Effector memory CD4-positive, alpha-beta T cell (primary cell): Measurements from ENCODE around the gene XYLT1.
A peak's percentile ranks its signal among the peaks of the same experiment; 100 is the strongest.

Experiments
- DNase-seq, 3 donors: peaks; one replicate each; pipeline ENCODE4 v3.0.0-alpha.2; 2020
- H3K27ac ChIP-seq: 2 replicates; pipeline ENCODE4 v1.7.0; 2013; ENCODE audit warnings: mild to moderate bottlenecking, low read length, moderate library complexity; ENCODE audit not compliant: insufficient read depth, poor library complexity, severe bottlenecking
- H3K27me3 ChIP-seq: replicated peaks from 2 replicates; pipeline ENCODE4 v1.7.0; 2013; ENCODE audit warnings: mild to moderate bottlenecking, low read length; ENCODE audit not compliant: insufficient read depth, control insufficient read depth, poor library complexity, severe bottlenecking
- H3K36me3 ChIP-seq: 2 replicates; pipeline ENCODE4 v1.7.0; 2013; ENCODE audit warnings: mild to moderate bottlenecking, low read length, moderate library complexity; ENCODE audit not compliant: control insufficient read depth, insufficient read depth
- H3K4me1 ChIP-seq: 2 replicates; pipeline ENCODE4 v1.7.0; 2013; ENCODE audit warnings: low read length, mild to moderate bottlenecking; ENCODE audit not compliant: control insufficient read depth, insufficient read depth, poor library complexity, severe bottlenecking
- H3K4me3 ChIP-seq: 2 replicates; pipeline ENCODE4 v1.7.0; 2013; ENCODE audit warnings: low read length, low read depth, mild to moderate bottlenecking; ENCODE audit not compliant: insufficient read depth, poor library complexity, severe bottlenecking
- H3K9me3 ChIP-seq: 2 replicates; pipeline ENCODE4 v1.7.0; 2013; ENCODE audit warnings: mild to moderate bottlenecking, low read length, moderate library complexity; ENCODE audit not compliant: control insufficient read depth

Gene XYLT1

GRCh38 chr16:17369421-17370222 is 101.1 kb downstream of the XYLT1 start:
- no peaks in the 10 kb centered on the region for H3K27me3 ChIP-seq
- DNase-seq, result peak; percentile 59 to 73 (median 62)
- no peaks in the 10 kb centered on the region for H3K9me3 ChIP-seq
- peak overlapping the region; percentile 23 for H3K4me3 ChIP-seq
- H3K36me3 ChIP-seq, result no peaks in the 10 kb centered on the region
- H3K27ac ChIP-seq, result peak overlapping the region; percentile 81
- peaks cover 69% of the 10 kb centered on the region for H3K4me1 ChIP-seq

DNA sequence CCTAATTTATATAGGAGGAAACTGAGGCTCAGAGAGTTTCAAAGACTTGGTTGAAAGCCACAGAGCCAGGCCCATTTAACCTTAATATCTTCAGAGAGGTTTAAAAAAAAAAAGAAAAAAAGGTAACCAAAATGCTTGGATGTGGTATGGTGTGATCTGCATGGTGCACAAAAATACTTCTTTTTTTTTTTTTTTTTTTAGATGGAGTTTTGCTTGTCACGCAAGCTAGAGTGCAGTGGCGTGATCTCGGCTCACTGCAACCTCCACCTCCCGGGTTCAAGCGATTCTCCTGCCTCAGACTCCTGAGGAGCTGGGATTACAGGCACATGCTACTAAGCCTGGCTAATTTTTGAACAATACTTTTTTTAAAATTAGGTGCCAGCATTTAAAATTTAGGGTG is 101.8 kb downstream of the XYLT1 start:
- H3K4me3 ChIP-seq, result peak overlapping the region; percentile 23
- no peak for DNase-seq
- no peaks in the 10 kb centered on the region for H3K36me3 ChIP-seq
- H3K27me3 ChIP-seq, result no peaks in the 10 kb centered on the region
- H3K4me1 ChIP-seq, result peaks cover 74% of the 10 kb centered on the region
- no peaks in the 10 kb centered on the region for H3K9me3 ChIP-seq
- H3K27ac ChIP-seq, result peak overlapping the region; percentile 81

GRCh38 chr16:17368446-17368845 is 102.3 kb downstream of the XYLT1 start:
- Histone ChIP-seq H3K27ac (peak overlapping the region; percentile 81), H3K27me3 (no peaks in the 10 kb centered on the region), H3K36me3 (no peaks in the 10 kb centered on the region), H3K4me3 (no peak overlapping the region), H3K9me3 (no peaks in the 10 kb centered on the region), H3K4me1 (peaks cover 79% of the 10 kb centered on the region)
- no peak for DNase-seq

- Histone ChIP-seq H3K27ac (peak overlapping the region; percentile 81), H3K27me3 (no peaks in the 10 kb centered on the region), H3K4me3 (no peak overlapping the region), H3K36me3 (no peaks in the 10 kb centered on the region), H3K9me3 (no peaks in the 10 kb centered on the region), H3K4me1 (peaks cover 84% of the 10 kb centered on the region)
- no peak for DNase-seq
Measured at GRCh38 chr16:17367923-17368322, 102.8 kb downstream of the XYLT1 start.

DNA sequence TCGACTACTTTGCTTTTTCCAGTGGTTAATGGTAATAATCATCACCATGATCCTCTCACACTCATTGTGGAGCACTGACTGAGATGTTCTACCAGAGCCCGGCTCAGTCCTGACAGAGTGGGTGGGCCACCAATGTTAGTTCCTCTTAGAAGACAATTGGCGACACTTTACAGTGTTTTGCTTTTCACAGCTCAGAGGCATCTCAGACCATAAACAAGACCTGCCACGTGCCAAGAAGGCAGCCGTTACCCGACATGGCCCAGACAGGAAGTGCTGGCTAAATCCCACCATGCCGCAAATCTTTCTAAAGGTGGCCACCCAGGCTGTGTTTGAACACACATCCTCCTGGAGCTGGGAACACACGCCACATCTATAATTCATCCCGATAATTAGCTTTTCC is 103.7 kb downstream of the XYLT1 start:
- peaks cover 89% of the 10 kb centered on the region for H3K4me1 ChIP-seq
- DNase-seq, result no peak
- no peaks in the 10 kb centered on the region for H3K9me3 ChIP-seq
- H3K27me3 ChIP-seq, result no peaks in the 10 kb centered on the region
- no peak overlapping the region for H3K4me3 ChIP-seq
- peak overlapping the region; percentile 81 for H3K27ac ChIP-seq
- H3K36me3 ChIP-seq, result no peaks in the 10 kb centered on the region

DNA sequence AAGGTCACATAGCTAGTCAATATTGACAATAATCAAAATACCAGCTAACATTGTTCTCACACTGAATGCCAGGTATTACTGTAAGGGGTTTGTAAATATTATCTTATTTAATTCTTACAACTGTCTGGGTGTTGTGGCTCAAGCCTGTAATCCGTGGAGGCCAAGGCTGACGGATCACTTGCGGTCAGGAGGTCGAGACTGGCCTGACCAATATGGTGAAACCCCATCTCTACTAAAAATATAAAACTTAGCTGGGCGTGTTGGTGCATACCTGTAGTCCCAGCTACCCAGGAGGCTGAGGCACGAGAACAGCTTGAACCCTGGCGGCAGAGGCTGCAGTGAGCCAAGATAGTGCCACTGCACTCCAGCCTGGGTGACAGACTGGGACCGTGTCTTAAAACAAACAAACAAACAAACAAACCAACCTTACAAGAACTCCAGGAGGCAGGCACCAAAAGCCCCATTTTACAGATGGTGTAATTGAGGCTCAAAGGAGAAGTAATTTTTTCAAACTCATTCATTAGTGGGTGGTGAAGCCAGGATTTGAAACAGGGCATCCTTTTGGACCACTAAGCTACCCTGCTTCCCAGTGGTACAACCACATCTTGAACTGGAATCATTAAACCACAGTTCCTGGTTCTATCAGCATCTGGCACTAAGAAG is 104.3 kb downstream of the XYLT1 start:
- Histone ChIP-seq H3K4me1 (peaks cover 88% of the 10 kb centered on the region), H3K9me3 (no peaks in the 10 kb centered on the region), H3K27ac (peak overlapping the region; percentile 81), H3K36me3 (no peaks in the 10 kb centered on the region), H3K4me3 (no peak overlapping the region), H3K27me3 (no peaks in the 10 kb centered on the region)
- no peak for DNase-seq

GRCh38 chr16:17365591-17366298 is 105.0 kb downstream of the XYLT1 start:
- peaks cover 88% of the 10 kb centered on the region for H3K4me1 ChIP-seq
- no peaks in the 10 kb centered on the region for H3K9me3 ChIP-seq
- no peak overlapping the region for H3K4me3 ChIP-seq
- H3K27me3 ChIP-seq, result no peaks in the 10 kb centered on the region
- H3K27ac ChIP-seq, result peak overlapping the region; percentile 97
- no peak for DNase-seq
- no peaks in the 10 kb centered on the region for H3K36me3 ChIP-seq

DNA sequence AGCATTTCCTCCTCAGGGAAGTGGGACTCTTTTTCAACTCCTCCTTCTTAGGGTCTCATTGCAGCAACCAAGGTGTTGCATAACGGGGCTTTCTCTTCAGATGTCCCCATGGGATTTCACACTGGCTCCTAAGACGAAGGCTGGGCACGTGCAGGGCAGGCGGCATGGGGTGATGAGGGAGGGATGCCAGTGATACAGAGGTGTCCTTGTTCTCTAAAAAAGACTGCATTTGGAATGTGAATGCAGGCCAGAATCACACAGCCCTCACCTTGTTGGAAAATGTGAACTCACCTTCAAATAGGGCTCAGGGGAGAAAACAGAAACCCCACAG is 105.6 kb downstream of the XYLT1 start:
- no peak for DNase-seq
- peak overlapping the region; percentile 97 for H3K27ac ChIP-seq
- no peaks in the 10 kb centered on the region for H3K36me3 ChIP-seq
- H3K4me3 ChIP-seq, result no peak overlapping the region
- peaks cover 88% of the 10 kb centered on the region for H3K4me1 ChIP-seq
- no peaks in the 10 kb centered on the region for H3K9me3 ChIP-seq
- H3K27me3 ChIP-seq, result no peaks in the 10 kb centered on the region

DNA sequence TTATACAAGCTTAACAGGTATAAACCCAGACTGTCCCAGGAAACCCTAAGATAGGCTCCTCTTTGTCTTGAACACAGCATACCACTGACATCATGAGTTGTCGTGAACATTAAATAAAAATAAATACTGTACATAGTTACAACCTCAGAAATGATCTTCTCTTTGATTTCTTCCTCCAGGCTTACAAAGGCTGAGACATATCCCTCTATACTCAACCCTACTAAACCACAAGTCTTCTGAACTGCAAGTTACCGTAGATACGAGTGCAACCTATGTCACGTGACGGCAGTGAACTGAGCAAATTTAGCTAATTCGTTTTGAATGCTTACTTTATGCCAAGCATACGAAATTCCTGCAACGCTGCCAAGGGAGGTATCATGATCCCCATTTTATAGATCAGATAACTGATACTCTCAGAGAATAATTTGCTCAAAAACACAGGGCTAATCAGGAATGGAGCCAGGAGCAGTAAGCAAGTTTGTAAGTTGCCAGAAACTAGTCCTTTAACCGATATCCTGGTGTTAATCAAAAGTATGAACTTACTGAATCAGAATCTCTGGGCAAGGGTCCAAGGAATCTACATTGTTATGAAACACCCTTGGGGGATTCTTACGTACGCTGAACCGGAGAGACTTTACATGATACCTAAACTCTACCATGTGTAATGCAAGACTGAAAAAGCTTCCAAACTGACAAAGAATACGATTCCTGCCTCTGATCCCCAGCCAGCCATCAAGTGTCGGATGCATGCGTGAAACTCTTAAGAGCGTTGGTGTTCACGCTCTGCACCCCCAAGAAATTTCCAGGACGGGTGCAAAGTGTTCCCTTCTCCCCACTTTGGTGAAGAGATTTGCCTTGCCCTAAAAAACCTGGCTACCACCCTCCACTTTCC is 106.2 kb downstream of the XYLT1 start:
- Histone ChIP-seq H3K36me3 (no peaks in the 10 kb centered on the region), H3K27me3 (no peaks in the 10 kb centered on the region), H3K4me3 (no peak overlapping the region), H3K4me1 (peaks cover 88% of the 10 kb centered on the region), H3K9me3 (no peaks in the 10 kb centered on the region), H3K27ac (peak overlapping the region; percentile 97)
- DNase-seq, result peak; percentile 18 to 57 (median 43)
